GM12864 (cell line): Measurements from ENCODE around the gene SUN5.

ENCODE experiments used
- DNase-seq: peaks from one replicate; pipeline ENCODE4 v3.0.0-alpha.2; 2011; ENCODE audit warnings: low read depth
- H3K4me3 ChIP-seq: 2 replicates; pipeline ENCODE4 v1.5.1; 2011; ENCODE audit warnings: mild to moderate bottlenecking, low read depth, low read length, control low read depth
- CTCF ChIP-seq: IDR thresholded peaks from 2 replicates; pipeline ENCODE4 v1.5.1; 2011; ENCODE audit warnings: low read depth, mild to moderate bottlenecking, moderate library complexity, low read length, control low read depth, inconsistent platforms; ENCODE audit errors: missing control alignments

Gene SUN5

GRCh38 chr20:33012327-33013189 lies 8.3 kb upstream of the SUN5 start:
- TF ChIP-seq CTCF = no peak
- DNase-seq = no peak
- H3K4me3 ChIP-seq = no peak overlapping the region

- H3K4me3 ChIP-seq = no peak overlapping the region
- no peak for DNase-seq
- no peak for TF ChIP-seq CTCF
Observed at GRCh38 chr20:33010674-33011449, 6.6 kb upstream of the SUN5 start.

- no peak overlapping the region for H3K4me3 ChIP-seq
- TF ChIP-seq CTCF = no peak
- DNase-seq = no peak
Observed at GRCh38 chr20:33010133-33010504, 5.9 kb upstream of the SUN5 start.

GRCh38 chr20:33009214-33010132 lies 5.2 kb upstream of the SUN5 start:
- no peak overlapping the region for H3K4me3 ChIP-seq
- DNase-seq = no peak

GRCh38 chr20:33008336-33009213 lies 4.3 kb upstream of the SUN5 start:
- no peak overlapping the region for H3K4me3 ChIP-seq
- TF ChIP-seq CTCF = no peak
- no peak for DNase-seq

More at GRCh38 chr20:33009214-33010132, 5.2 kb upstream of the SUN5 start:
- TF ChIP-seq CTCF = no peak
